Brain microvascular endothelial cell (primary cell): ENCODE results near the gene CSF1R.
A peak's percentile ranks its signal among the peaks of the same experiment; 100 is the strongest.
"Not testable (repeated sequence)": the region's sequence is repeated elsewhere in the genome, so short reads cannot be mapped to it uniquely, and the experiment has no call there.

Source experiments
- DNase-seq: peaks from one replicate; pipeline ENCODE4 v3.0.0-alpha.2; 2020
- H3K27ac ChIP-seq: fragments of 250-450 bp; sonication (Bioruptor Pico); 2 replicates; pipeline ENCODE4 v1.5.1; 2020; ENCODE audit warnings: mild to moderate bottlenecking, moderate library complexity
- H3K27me3 ChIP-seq: fragments of 250-450 bp; sonication (Bioruptor Pico); replicated peaks from 2 replicates; pipeline ENCODE4 v1.5.1; 2020; ENCODE audit warnings: mild to moderate bottlenecking
- H3K36me3 ChIP-seq: fragments of 250-450 bp; sonication (Bioruptor Pico); replicated peaks from 2 replicates; pipeline ENCODE4 v1.5.1; 2020; ENCODE audit warnings: mild to moderate bottlenecking
- H3K4me3 ChIP-seq: 2 replicates; pipeline ENCODE4 v1.5.1; 2011; ENCODE audit warnings: low read depth, mild to moderate bottlenecking, control low read depth, low read length, moderate library complexity
- CTCF ChIP-seq: IDR thresholded peaks from 2 replicates; pipeline ENCODE4 v1.5.1; 2011; ENCODE audit warnings: low read depth, mild to moderate bottlenecking, moderate library complexity, low read length, control low read depth, inconsistent platforms; ENCODE audit errors: missing control alignments
- in situ Hi-C: cut with HindIII; loops from 2 replicates; pipeline ENCODE4 v1.10.0; 2017; ENCODE audit warnings: low sequenced_read_pairs, low pct_ligation_motif_present

The CSF1R gene

GRCh38 chr5:150036513-150036912 lies 49.8 kb downstream of the CSF1R start:
- DNase-seq, result peak; percentile 99
- H3K27ac ChIP-seq, result peak overlapping the region; percentile 91
- TF ChIP-seq CTCF, result no peak
- in situ Hi-C loops, result no loop called here
- H3K36me3 ChIP-seq, result peaks cover 77% of the 10 kb centered on the region
- no peak overlapping the region for H3K4me3 ChIP-seq
- H3K27me3 ChIP-seq, result no peaks in the 10 kb centered on the region

- no peak overlapping the region for H3K4me3 ChIP-seq
- H3K27ac ChIP-seq, result peak overlapping the region; percentile 91
- DNase-seq, result no peak
- H3K27me3 ChIP-seq, result no peaks in the 10 kb centered on the region
- no peak for TF ChIP-seq CTCF
- peaks cover 77% of the 10 kb centered on the region for H3K36me3 ChIP-seq
- in situ Hi-C loops, result no loop called here
Observed at GRCh38 chr5:150035139-150035895, 51.0 kb downstream of the CSF1R start.

- TF ChIP-seq CTCF, result no peak
- DNase-seq, result peak; percentile 70
- Histone ChIP-seq H3K4me3 (no peak overlapping the region), H3K36me3 (peaks cover 80% of the 10 kb centered on the region), H3K27ac (peak overlapping the region; percentile 24), H3K27me3 (no peaks in the 10 kb centered on the region)
- in situ Hi-C loops, result no loop called here
Observed at GRCh38 chr5:150034662-150035061, 51.7 kb downstream of the CSF1R start.

DNA sequence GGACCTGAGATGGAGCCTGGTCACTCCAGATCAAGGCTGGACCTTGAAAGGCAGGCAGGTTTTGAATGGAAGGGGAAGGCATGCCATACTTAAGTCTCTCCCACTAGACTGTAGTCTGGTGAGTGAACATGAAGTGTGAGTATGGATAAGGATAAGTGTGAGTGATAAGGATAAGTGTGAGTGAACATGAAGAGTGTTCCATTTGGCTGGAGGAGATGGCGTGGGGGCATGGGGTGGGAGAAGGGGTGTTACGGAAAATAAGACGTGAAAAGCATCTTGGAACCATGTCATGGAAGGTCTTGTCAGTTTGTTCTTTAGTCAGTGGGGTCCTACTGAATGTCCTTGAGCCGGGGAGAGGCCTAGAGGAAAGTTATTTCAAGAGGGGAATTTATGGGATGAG lies 53.0 kb downstream of the CSF1R start:
- no peak for DNase-seq
- H3K4me3 ChIP-seq, result no peak overlapping the region
- TF ChIP-seq CTCF, result no peak
- no peak overlapping the region for H3K27ac ChIP-seq
- H3K27me3 ChIP-seq, result no peaks in the 10 kb centered on the region
- H3K36me3 ChIP-seq, result peaks cover 83% of the 10 kb centered on the region
- in situ Hi-C loops, result no loop called here

DNA sequence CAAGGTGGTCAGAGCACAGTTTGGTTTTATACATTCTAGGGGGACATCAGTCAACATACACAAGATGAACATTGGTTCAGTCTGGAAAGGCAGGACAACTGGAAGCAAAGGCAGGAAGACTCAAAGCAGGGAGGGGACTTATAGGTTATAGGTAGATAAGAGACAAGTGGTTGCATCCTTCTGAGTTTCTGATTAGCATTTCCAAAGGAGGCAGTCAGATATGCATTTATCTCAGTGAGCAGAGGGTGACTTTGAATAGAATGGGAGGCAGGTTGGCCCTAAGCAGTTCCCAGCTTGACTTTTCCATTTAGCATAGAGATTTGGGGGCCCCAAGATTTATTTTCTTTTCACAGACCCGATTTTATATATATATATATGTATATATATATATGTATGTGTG lies 58.3 kb downstream of the CSF1R start:
- H3K27ac ChIP-seq, H3K4me3 ChIP-seq, DNase-seq, in situ Hi-C loops, H3K27me3 ChIP-seq: not testable (repeated sequence)
- H3K36me3 ChIP-seq, result peaks cover 82% of the 10 kb centered on the region

GRCh38 chr5:150026682-150027172 lies 59.6 kb downstream of the CSF1R start:
- no peaks in the 10 kb centered on the region for H3K27me3 ChIP-seq
- H3K4me3 ChIP-seq, result no peak overlapping the region
- no peak overlapping the region for H3K27ac ChIP-seq
- in situ Hi-C loops, result no loop called here
- TF ChIP-seq CTCF, result no peak
- peaks cover 71% of the 10 kb centered on the region for H3K36me3 ChIP-seq
- DNase-seq, result no peak
